ENCODE measurements around the gene RPL18. TPM values are rescaled to one million over a fixed set of nuclear protein-coding genes. Genes with fewer than 3 reads are reported as not detected.

RPL18 gene
- total RNA-seq, 1 experiment from 2014 or later = 1,417 TPM

DNA sequence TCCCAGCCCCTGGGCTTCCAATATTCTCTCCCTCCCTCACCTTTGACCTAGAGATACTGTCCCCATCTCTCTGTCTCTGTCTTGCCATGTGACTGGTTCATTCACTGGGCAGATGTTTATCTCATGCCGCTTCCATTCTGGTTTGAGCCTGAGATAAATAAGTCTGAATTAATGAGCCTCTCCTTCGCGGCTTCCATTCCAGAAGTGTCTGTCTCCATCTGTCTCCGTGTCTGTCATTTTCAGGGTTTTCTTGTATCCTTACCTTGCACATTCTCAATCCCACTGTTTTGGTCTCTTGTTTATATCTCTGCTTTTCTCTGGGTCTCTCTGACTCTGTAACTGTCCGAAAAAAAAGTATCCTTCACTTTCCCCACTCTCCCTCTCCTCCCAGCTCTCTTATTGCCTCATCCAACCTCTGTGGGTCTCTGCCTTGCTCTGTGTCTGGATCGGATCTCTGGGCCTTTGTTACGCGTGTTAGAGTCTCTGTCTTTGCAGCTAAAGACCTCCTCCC is 4.6 kb upstream of the RPL18 start:
- ChIA-PET POLR2A (ENCODE audit: low non-redundant PET) (interaction anchor here (0.5 to 1.0 kb wide), 2 partner anchors 11 to 277 kb away, joined by 3 read pairs; no protein-coding TSS in a partner anchor), CTCF (no interaction called here)
- Histone ChIP-seq H3K9me3 (ENCODE audit: low read depth, low read length, poor library complexity, severe bottlenecking) (no peaks in the 10 kb centered on the region), H3K27me3 (replicated peaks; ENCODE audit: insufficient read depth, low read depth, low read length, poor library complexity) (no peaks in the 10 kb centered on the region), H3K4me3 (ENCODE audit: low read depth, low read length, poor library complexity, severe bottlenecking) (peak overlapping the region; percentile 61), H3K4me1 (ENCODE audit: insufficient read depth, low read length, poor library complexity, severe bottlenecking) (peaks cover 4% of the 10 kb centered on the region), H3K36me3 (ENCODE audit: insufficient read depth, low read length, poor library complexity, severe bottlenecking) (no peaks in the 10 kb centered on the region), H3K27ac (ENCODE audit: low read depth, low read length, poor library complexity, severe bottlenecking) (peak overlapping the region; percentile 75)
- TF ChIP-seq, protein P1, sequence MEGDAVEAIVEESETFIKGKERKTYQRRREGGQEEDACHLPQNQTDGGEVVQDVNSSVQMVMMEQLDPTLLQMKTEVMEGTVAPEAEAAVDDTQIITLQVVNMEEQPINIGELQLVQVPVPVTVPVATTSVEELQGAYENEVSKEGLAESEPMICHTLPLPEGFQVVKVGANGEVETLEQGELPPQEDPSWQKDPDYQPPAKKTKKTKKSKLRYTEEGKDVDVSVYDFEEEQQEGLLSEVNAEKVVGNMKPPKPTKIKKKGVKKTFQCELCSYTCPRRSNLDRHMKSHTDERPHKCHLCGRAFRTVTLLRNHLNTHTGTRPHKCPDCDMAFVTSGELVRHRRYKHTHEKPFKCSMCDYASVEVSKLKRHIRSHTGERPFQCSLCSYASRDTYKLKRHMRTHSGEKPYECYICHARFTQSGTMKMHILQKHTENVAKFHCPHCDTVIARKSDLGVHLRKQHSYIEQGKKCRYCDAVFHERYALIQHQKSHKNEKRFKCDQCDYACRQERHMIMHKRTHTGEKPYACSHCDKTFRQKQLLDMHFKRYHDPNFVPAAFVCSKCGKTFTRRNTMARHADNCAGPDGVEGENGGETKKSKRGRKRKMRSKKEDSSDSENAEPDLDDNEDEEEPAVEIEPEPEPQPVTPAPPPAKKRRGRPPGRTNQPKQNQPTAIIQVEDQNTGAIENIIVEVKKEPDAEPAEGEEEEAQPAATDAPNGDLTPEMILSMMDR (conservative IDR thresholded peaks at IDR 0.05; ENCODE audit: low read depth, low read length) = no peak
- TF ChIP-seq EZH2 (IDR thresholded peaks at IDR 0.05; ENCODE audit: borderline replicate concordance, low read depth, low read length, poor library complexity, severe bottlenecking) = no peak
- no peak for DNase-seq (ENCODE audit: low spot score)
- BruUV-seq (replicated peaks) = no TSS peak
- intact Hi-C loops (cut with micrococcal nuclease; ENCODE audit: unreplicated experiment) = no loop called here

DNA sequence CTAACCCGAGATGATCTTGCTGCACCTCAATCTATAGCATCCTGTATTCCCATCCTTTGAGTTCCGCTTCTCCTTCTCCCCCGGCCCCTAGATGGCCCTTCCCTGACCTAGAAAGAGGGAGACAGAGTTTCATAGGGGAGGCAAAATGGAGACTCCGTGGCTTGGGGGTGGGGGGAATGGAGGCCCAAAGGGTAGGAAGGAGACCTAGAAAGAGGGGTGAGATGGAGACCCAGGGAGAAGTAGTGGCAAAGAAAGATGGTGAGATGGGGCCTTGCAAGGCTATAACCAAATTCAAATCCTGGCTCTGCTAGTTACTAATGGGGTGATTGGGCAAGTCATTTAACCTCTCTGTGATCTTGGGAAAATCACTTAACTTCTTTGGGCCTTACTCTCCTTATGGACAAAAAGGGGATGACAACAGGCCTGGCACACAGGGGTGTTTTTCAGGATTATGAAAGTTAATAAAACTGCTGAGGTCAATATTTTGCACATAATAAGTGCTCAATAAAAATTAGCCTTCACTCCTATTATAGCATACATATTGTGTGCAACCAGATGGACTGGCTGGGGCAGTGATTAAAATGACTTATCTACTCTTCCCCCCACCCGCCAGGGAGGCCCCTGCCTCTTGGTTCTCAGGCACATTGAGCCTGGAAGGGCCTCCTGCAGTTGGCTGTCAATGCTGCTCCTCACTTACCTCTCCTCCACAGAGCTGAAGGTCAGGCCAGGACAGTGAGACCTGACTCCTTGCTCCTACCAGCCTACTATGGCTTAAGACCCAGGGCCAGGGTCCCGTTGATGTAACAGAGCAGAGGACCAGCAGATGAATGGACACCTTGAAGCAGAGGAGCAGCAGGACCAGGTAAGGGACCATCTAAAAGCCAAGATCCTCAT is 961 bp upstream of the RPL18 start:
- TF ChIP-seq, protein P1 (conservative IDR thresholded peaks at IDR 0.05; ENCODE audit: low read depth, low read length) = no peak
- no peak for TF ChIP-seq EZH2 (IDR thresholded peaks at IDR 0.05; ENCODE audit: borderline replicate concordance, low read depth, low read length, poor library complexity, severe bottlenecking)
- POLR2A ChIA-PET (ENCODE audit: low non-redundant PET) = interaction anchor here (0.6 to 1.6 kb wide), 3 partner anchors 10 to 399 kb away, joined by 3 to 10 read pairs (median 5); no protein-coding TSS in a partner anchor
- no peak for DNase-seq (ENCODE audit: low spot score)
- H3K4me3 ChIP-seq (ENCODE audit: low read depth, low read length, poor library complexity, severe bottlenecking) = peak overlapping the region; percentile 89
- H3K9me3 ChIP-seq (ENCODE audit: low read depth, low read length, poor library complexity, severe bottlenecking) = no peaks in the 10 kb centered on the region
- BruUV-seq (replicated peaks) = TSS peak; percentile 78
- peaks cover 32% of the 10 kb centered on the region for H3K36me3 ChIP-seq (ENCODE audit: insufficient read depth, low read length, poor library complexity, severe bottlenecking)
- CTCF ChIA-PET = interaction anchor here (1.0 kb wide), 1 partner anchor 12 kb away, joined by 3 read pairs; no protein-coding TSS in a partner anchor
- intact Hi-C loops (cut with micrococcal nuclease; ENCODE audit: unreplicated experiment) = no loop called here
- peak overlapping the region; percentile 93 for H3K27ac ChIP-seq (ENCODE audit: low read depth, low read length, poor library complexity, severe bottlenecking)
- no peaks in the 10 kb centered on the region for H3K27me3 ChIP-seq (replicated peaks; ENCODE audit: insufficient read depth, low read depth, low read length, poor library complexity)
- peaks cover 24% of the 10 kb centered on the region for H3K4me1 ChIP-seq (ENCODE audit: insufficient read depth, low read length, poor library complexity, severe bottlenecking)

DNA sequence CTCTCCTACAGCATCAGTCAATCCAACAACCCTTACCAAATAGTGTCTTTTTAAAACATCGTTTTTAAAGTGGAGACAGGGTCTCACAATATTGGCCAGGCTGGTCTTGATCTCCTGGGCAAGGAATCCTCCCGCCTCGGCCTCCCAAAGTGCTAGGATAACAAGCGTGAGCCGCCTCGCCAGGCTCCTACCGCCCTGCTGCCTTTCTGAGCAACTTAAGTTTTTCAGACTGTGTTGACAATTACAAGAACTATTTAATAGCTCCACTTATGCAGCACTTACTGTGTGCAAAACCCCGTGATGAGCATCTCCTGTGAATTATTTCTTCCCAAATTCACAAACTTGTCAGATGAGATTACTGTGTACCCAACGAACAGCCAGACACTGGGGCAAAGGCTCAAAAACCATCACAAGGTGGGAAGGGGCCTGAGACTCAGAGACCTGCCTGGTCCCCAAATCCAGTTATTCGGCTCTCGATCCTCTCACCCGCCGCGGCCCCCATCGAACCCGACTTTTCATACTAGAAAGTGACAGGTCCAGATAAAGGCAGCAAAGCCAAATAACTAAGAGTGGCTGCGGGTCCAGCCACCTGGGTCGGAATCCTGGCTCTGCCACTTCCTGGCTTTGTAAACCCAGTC is 581 bp downstream of the RPL18 start:
- H3K4me1 ChIP-seq (ENCODE audit: insufficient read depth, low read length, poor library complexity, severe bottlenecking) = peaks cover 23% of the 10 kb centered on the region
- ChIA-PET POLR2A (ENCODE audit: low non-redundant PET) (interaction anchor here (0.5 to 1.6 kb wide), 5 partner anchors 9 to 186 kb away, joined by 3 to 10 read pairs (median 4); no protein-coding TSS in a partner anchor), CTCF (interaction anchor here (0.6 to 1.2 kb wide), 4 partner anchors 8 to 34 kb away, joined by 3 to 4 read pairs (median 3); no protein-coding TSS in a partner anchor)
- no peak for TF ChIP-seq EZH2 (IDR thresholded peaks at IDR 0.05; ENCODE audit: borderline replicate concordance, low read depth, low read length, poor library complexity, severe bottlenecking)
- TF ChIP-seq, protein P1 (conservative IDR thresholded peaks at IDR 0.05; ENCODE audit: low read depth, low read length) = no peak
- intact Hi-C loops (cut with micrococcal nuclease; ENCODE audit: unreplicated experiment) = no loop called here
- no peaks in the 10 kb centered on the region for H3K9me3 ChIP-seq (ENCODE audit: low read depth, low read length, poor library complexity, severe bottlenecking)
- TSS peak; percentile 84 for BruUV-seq (replicated peaks)
- no peak for DNase-seq (ENCODE audit: low spot score)
- no peaks in the 10 kb centered on the region for H3K27me3 ChIP-seq (replicated peaks; ENCODE audit: insufficient read depth, low read depth, low read length, poor library complexity)
- H3K36me3 ChIP-seq (ENCODE audit: insufficient read depth, low read length, poor library complexity, severe bottlenecking) = peaks cover 37% of the 10 kb centered on the region
- peak overlapping the region; percentile 93 for H3K27ac ChIP-seq (ENCODE audit: low read depth, low read length, poor library complexity, severe bottlenecking)
- H3K4me3 ChIP-seq (ENCODE audit: low read depth, low read length, poor library complexity, severe bottlenecking) = peak overlapping the region; percentile 89
